ENCODE measurements around the gene NUDT8.
"Not testable (repeated sequence)": the region's sequence is repeated elsewhere in the genome, so short reads cannot be mapped to it uniquely, and the experiment has no call there.

NUDT8 gene

DNA sequence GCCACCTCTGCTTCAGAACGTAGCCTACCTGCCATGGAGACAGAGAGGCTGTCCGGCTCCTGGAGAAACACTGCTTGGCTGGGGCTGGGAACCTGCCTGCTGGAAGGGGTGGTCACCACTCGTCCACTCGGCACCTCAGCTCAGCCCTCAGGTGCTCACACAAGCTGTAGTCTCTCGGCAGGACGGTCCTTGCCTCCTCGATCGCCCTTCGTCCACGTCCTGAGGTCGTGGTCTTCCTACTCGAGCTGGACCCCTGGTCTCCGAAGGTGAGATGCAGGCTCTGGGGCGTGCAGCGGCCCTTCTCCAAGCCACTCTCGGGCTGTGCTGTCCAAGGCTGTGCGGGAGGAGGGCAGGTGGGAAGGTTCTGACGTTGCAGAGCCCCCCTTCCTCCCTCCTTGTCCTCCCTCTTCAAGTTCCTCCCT lies 9.7 kb upstream of the NUDT8 start, which contains the start of gene TBX10:
Gene TBX10 (minus strand): TSS at position 326 of the 422 bp plus-strand sequence. CDS start 291 bp downstream, at position 35.
- Histone ChIP-seq H3K36me3 (replicated peaks) (no peaks in the 10 kb centered on the region), H3K4me3 (ENCODE audit: low read depth, low read length) (no peak within 1 kb of the TSS), H3K27me3 (replicated peaks) (no peaks in the 10 kb centered on the region), H3K27ac (no peak within 1 kb of the TSS)
- no peak for TF ChIP-seq CTCF (IDR thresholded peaks at IDR 0.05; ENCODE audit: low read depth, low read length, missing control alignments)
- in situ Hi-C loops (cut with HindIII; ENCODE audit: low pct_ligation_motif_present, low sequenced_read_pairs): no loop called here
- no peak for DNase-seq

DNA sequence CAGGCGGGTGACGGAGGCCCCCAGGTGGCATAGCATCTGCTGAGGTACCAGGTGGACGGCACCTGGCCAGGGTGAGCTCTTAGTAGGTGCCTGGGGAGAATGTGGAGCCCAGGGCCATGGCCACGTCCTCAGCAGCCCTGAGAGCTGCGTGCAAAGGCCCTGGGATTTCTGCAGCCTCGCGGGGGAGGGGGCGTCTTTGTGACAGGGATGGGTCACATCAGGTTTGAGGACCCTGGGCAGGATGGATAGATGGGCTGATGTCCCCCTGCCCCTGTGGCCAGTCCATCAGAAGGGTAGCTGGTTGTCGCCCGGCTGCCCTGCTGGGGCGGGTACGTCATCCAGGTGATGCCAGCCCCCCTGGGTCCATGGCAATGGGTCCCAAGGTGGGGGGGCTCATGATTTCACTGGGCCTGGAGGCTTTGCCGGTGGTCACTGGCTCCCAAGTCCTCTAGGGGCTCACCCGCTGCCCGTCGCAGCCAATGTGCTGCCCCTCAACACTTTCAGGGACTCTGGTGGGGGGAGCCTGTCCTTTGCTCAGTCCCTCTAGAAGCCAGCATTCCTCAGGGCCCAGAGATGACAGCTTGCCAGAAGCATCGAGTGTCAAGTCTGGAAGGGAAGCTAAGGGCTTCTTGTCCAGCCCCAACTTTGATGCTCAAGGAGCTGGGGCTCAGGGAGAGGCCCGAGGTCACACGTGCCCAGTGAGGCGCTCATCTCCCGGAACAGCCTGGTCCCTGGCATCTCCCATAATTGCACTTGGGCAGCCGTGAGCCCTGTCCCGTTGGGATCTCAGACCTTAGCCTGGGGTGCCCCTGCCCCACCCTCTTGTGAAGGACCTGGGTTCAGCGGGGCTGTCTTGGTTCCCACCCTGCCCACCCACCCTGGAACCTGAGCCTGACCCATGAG lies 9.0 kb upstream of the NUDT8 start:
- no peak for DNase-seq
- H3K27ac ChIP-seq: no peak overlapping the region
- no peaks in the 10 kb centered on the region for H3K27me3 ChIP-seq (replicated peaks)
- in situ Hi-C loops (cut with HindIII; ENCODE audit: low pct_ligation_motif_present, low sequenced_read_pairs): no loop called here
- no peak overlapping the region for H3K4me3 ChIP-seq (ENCODE audit: low read depth, low read length)
- H3K36me3 ChIP-seq (replicated peaks): no peaks in the 10 kb centered on the region
- no peak for TF ChIP-seq CTCF (IDR thresholded peaks at IDR 0.05; ENCODE audit: low read depth, low read length, missing control alignments)

- in situ Hi-C loops (cut with HindIII; ENCODE audit: low pct_ligation_motif_present, low sequenced_read_pairs): not testable (repeated sequence)
These were observed 7.7 kb upstream of the NUDT8 start for GRCh38 chr11:67637441-67637840.

DNA sequence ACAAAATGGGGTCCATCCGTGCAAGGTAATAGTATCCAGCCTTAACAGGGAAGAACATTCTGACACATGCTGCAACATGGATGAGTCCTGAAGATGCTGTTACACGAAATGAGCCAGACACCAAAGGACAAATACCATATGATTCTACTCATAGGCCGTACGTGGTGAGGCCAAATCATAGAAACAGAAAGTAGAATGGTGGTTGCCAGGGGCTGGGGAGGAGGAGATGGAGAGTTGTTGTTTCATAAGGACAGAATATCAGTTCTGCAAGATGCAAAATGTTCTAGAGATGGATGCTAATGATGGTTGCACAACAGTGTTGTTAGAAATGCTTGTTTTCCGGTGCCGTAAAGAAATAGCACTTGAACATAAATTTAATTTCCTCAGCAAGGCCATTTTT lies 7.2 kb upstream of the NUDT8 start:
- DNase-seq: no peak
- Histone ChIP-seq H3K36me3 (replicated peaks) (no peaks in the 10 kb centered on the region), H3K27ac (no peak overlapping the region), H3K27me3 (replicated peaks) (no peaks in the 10 kb centered on the region), H3K4me3 (ENCODE audit: low read depth, low read length) (no peak overlapping the region)
- in situ Hi-C loops (cut with HindIII; ENCODE audit: low pct_ligation_motif_present, low sequenced_read_pairs): no loop called here
- no peak for TF ChIP-seq CTCF (IDR thresholded peaks at IDR 0.05; ENCODE audit: low read depth, low read length, missing control alignments)

More at GRCh38 chr11:67637441-67637840, 7.7 kb upstream of the NUDT8 start:
- not testable (repeated sequence) for H3K4me3 ChIP-seq (ENCODE audit: low read depth, low read length); H3K36me3 ChIP-seq (replicated peaks); H3K27ac ChIP-seq; H3K27me3 ChIP-seq (replicated peaks); DNase-seq

DNA sequence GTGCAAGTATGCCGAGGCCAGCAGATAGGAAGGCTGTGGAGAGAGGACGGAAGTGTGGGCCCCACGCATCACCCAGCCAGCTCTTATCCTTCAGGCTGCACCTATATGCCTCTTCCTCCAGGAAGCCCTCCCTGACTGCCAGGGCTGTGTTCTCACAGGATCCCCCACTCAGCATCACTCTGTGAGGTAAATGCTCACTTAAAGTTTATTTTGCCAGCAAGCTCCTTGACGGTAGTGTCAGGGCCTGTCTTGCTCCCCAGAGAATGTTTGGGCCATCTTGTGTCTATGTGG lies 5.4 kb upstream of the NUDT8 start:
- in situ Hi-C loops (cut with HindIII; ENCODE audit: low pct_ligation_motif_present, low sequenced_read_pairs): no loop called here
- H3K27ac ChIP-seq: no peak overlapping the region
- DNase-seq: no peak
- TF ChIP-seq CTCF (IDR thresholded peaks at IDR 0.05; ENCODE audit: low read depth, low read length, missing control alignments): no peak
- H3K27me3 ChIP-seq (replicated peaks): no peaks in the 10 kb centered on the region
- H3K4me3 ChIP-seq (ENCODE audit: low read depth, low read length): no peak overlapping the region
- H3K36me3 ChIP-seq (replicated peaks): no peaks in the 10 kb centered on the region

- no peak for DNase-seq
- Histone ChIP-seq H3K27ac (no peak overlapping the region), H3K36me3 (replicated peaks) (no peaks in the 10 kb centered on the region), H3K27me3 (replicated peaks) (no peaks in the 10 kb centered on the region), H3K4me3 (ENCODE audit: low read depth, low read length) (no peak overlapping the region)
- in situ Hi-C loops (cut with HindIII; ENCODE audit: low pct_ligation_motif_present, low sequenced_read_pairs): no loop called here
- no peak for TF ChIP-seq CTCF (IDR thresholded peaks at IDR 0.05; ENCODE audit: low read depth, low read length, missing control alignments)
These were observed 4.9 kb upstream of the NUDT8 start for GRCh38 chr11:67634366-67635230.

All from brain microvascular endothelial cell (primary cell).